HT1080 (cell line): Measurements from ENCODE around the gene POP7. TPM values are rescaled to one million over a fixed set of nuclear protein-coding genes. Genes with fewer than 3 reads are reported as not detected.
A peak's percentile ranks its signal among the peaks of the same experiment; 100 is the strongest.
"Not testable (repeated sequence)": the region's sequence is repeated elsewhere in the genome, so short reads cannot be mapped to it uniquely, and the experiment has no call there.

Source experiments
- DNase-seq: peaks from one replicate; pipeline ENCODE4 v3.0.0-alpha.2; 2015; ENCODE audit warnings: low read depth
- total RNA-seq: library from RNA; depleted of rRNA; stranded (reverse); fragments of >200 nt; shearing (Covaris generic); gene quantifications from 2 replicates; pipeline ENCODE4 v1.2.3, GENCODE V29; 2014

Gene POP7
- total RNA-seq, 1 experiment from 2014 or later, result 167 TPM

- peak; percentile 63 for DNase-seq
These were observed 14.0 kb upstream of the POP7 start for GRCh38 chr7:100691676-100692577.

- DNase-seq, result no peak
These were observed 13.4 kb upstream of the POP7 start for GRCh38 chr7:100692578-100692961.

- DNase-seq, result no peak
These were observed 12.4 kb upstream of the POP7 start for GRCh38 chr7:100693312-100694097.

GRCh38 chr7:100694098-100694745, 11.7 kb upstream of the POP7 start, which contains the start of gene GIGYF1:
Gene GIGYF1, minus strand, starts transcription at chr7:100694250. Its CDS starts 6,012 bp downstream, at chr7:100688238.
- DNase-seq, result no peak

DNA sequence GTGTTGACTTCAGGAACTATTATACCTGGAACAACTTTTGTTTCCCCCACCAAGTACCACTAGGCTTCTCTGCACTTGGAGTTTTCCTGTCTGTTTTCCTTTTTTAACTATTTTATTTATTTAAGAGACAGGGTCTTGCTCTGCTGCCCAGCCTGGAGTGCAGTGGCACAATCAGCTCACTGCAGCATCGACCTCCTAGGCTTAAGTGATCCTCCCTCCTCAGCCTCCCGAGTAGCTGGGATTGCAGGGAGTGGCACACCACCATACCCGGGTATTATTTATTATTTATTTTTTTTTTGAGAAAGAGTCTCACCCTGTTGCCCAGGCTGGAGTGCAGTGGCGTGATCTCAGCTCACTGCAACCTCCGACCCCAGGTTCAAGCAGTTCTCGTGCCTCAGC, 9.8 kb upstream of the POP7 start:
- no peak for DNase-seq

GRCh38 chr7:100699018-100699417, 6.9 kb upstream of the POP7 start:
- DNase-seq, result no peak

GRCh38 chr7:100701089-100701488, 4.8 kb upstream of the POP7 start:
- not testable (repeated sequence) for DNase-seq

DNA sequence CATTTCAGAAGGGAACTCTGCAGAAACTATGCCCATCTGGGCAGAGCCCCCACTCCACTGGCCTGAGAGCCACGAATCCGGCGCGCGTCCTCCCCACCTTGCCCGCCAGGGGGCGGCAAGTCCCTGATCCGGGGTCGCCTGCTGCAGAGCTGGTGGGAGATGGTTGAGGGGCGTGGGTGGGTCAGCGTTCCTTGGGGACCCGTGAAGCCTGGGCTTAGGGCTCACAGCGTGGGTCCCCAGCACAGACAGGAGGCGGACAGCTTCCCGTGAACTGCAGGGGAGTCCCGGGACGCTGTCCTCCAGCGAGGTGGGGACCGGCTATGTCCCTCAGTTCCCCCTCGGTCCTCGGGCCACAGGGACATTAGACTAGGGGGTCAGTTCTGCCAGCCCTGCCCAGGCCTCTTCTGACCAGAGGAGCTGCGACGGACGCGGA, 585 bp upstream of the POP7 start:
- DNase-seq, result peak; percentile 72

- no peak for DNase-seq
These were observed 871 bp downstream of the POP7 start for GRCh38 chr7:100706672-100707311.

- no peak for DNase-seq
These were observed 2.5 kb downstream of the POP7 start for GRCh38 chr7:100708395-100708794.

GRCh38 chr7:100710452-100710851, 4.5 kb downstream of the POP7 start:
- DNase-seq, result no peak

DNA sequence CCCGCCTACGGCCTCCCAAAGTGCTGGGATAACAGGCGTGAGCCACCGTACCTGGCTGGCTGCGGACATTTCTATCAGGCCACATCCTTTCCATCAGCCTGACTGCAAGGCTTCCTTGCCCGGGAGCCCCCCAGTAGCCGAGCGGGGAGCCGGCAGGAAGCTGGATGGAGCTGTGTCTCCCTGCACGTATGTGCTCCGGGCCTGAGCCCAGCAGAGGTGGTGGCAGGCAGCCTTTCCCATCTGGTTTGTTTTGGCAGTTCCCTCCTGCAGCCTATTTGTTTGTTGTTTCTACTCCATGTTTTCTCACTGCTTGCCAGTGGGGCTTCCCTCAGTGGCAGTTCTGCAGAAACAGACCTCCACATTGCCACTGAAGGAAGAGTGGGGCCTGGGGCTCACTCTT, 5.4 kb downstream of the POP7 start:
- no peak for DNase-seq

GRCh38 chr7:100714725-100715124, 8.8 kb downstream of the POP7 start:
- DNase-seq, result no peak

DNA sequence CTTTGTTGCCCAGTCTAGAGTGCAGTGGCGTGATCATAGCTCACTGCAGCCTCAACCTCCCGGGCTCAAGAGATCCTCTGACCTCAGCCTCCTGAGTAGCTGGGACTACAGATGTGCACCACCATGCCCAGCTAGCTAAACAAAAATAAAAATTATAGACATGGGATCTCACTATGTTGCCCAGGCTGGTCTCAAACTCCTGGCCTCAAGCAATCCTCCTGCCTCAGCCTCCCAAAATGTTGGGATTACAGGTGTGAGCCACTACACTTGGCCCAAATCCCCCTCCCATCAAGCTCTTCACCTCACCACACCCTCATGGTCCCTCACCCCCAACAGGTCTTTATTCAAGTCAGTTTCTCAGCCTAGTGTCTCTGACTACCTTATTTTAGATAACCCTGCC, 11.2 kb downstream of the POP7 start:
- DNase-seq, result not testable (repeated sequence)

DNA sequence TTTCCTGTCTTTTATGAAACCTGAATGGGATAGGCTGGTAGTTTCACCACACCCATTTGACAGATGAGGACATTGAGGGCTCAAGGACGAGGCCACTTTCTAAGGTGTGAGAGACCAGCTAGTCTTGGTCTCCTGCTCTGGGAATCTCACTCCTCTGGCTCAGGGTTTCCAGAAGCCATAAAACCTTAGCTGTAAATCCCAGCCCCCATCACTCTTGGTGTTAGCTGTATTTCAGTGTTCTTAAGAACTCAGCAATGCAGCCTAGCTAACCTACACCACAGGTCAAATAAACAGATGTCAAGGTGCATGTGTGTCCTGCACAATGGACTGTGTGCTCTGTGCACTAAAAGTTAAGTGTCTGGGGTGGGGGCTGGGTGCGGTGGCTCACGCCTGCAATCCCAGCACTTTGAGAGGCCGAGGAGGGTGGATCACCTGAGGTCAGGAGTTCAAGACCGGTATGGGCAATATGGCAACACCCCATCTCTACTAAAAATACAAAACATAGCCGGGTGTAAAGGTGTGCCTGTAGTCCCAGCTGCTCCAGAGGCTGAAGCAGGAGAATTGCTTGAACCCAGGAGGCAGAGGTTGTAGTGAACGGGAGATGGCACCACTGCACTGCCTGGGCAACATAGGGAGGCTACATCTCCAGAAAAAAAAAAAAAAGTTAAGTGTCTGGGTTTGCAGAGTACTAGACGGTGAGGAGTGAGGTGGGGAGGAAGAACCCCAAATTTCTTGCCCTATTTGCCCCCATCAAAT, 13.8 kb downstream of the POP7 start:
- DNase-seq, result peak; percentile 64

- no peak for DNase-seq
These were observed 14.4 kb downstream of the POP7 start, which contains the start of gene EPO for GRCh38 chr7:100720279-100720670. Gene EPO, plus strand, starts transcription at chr7:100720468. Its CDS starts 513 bp downstream, at chr7:100720981.

- DNase-seq, result no peak
These were observed 15.0 kb downstream of the POP7 start for GRCh38 chr7:100720671-100721504.

- DNase-seq, result no peak
These were observed 15.5 kb downstream of the POP7 start for GRCh38 chr7:100721505-100721812.

GRCh38 chr7:100722480-100723212, 16.7 kb downstream of the POP7 start:
- DNase-seq, result no peak
